Adipocyte (in vitro differentiated cells): ENCODE data around the gene CKAP2L.

Source experiments
- DNase-seq: peaks from one replicate; pipeline ENCODE4 v3.0.0-alpha.2; 2015; ENCODE audit warnings: low read depth
- H3K27me3 ChIP-seq: replicated peaks from 2 replicates; pipeline ENCODE4 v1.7.0; 2013; ENCODE audit warnings: mild to moderate bottlenecking, low read length, moderate library complexity; ENCODE audit not compliant: control insufficient read depth, insufficient read depth
- H3K36me3 ChIP-seq: 2 replicates; pipeline ENCODE4 v1.7.0; 2013; ENCODE audit warnings: low read length, mild to moderate bottlenecking, moderate library complexity; ENCODE audit not compliant: control insufficient read depth, insufficient read depth, severe bottlenecking
- H3K4me1 ChIP-seq: 2 replicates; pipeline ENCODE4 v1.7.0; 2013; ENCODE audit warnings: mild to moderate bottlenecking, low read length, moderate library complexity; ENCODE audit not compliant: control insufficient read depth, insufficient read depth
- H3K4me3 ChIP-seq: 2 replicates; pipeline ENCODE4 v1.7.0; 2013; ENCODE audit warnings: mild to moderate bottlenecking, low read length, moderate library complexity
- H3K9ac ChIP-seq: 2 replicates; pipeline ENCODE4 v1.7.0; 2013; ENCODE audit warnings: mild to moderate bottlenecking, low read length, moderate library complexity
- H3K9me3 ChIP-seq: 2 replicates; pipeline ENCODE4 v1.7.0; 2013; ENCODE audit warnings: mild to moderate bottlenecking, low read length, moderate library complexity; ENCODE audit not compliant: control insufficient read depth

The CKAP2L gene

GRCh38 chr2:112800881-112801583 is 36.6 kb upstream of the CKAP2L start:
- Histone ChIP-seq H3K4me1 (no peaks in the 10 kb centered on the region), H3K4me3 (no peak overlapping the region), H3K9ac (no peak overlapping the region), H3K36me3 (no peaks in the 10 kb centered on the region), H3K9me3 (peaks cover 8% of the 10 kb centered on the region), H3K27me3 (no peaks in the 10 kb centered on the region)
- no peak for DNase-seq

- Histone ChIP-seq H3K9me3 (peaks cover 8% of the 10 kb centered on the region), H3K4me3 (no peak overlapping the region), H3K9ac (no peak overlapping the region), H3K36me3 (no peaks in the 10 kb centered on the region), H3K27me3 (no peaks in the 10 kb centered on the region), H3K4me1 (peaks cover 6% of the 10 kb centered on the region)
- no peak for DNase-seq
These were observed 34.9 kb upstream of the CKAP2L start for GRCh38 chr2:112798979-112799975.

GRCh38 chr2:112796486-112796885 is 32.1 kb upstream of the CKAP2L start:
- Histone ChIP-seq H3K9me3 (peaks cover 8% of the 10 kb centered on the region), H3K4me3 (no peak overlapping the region), H3K4me1 (peaks cover 18% of the 10 kb centered on the region), H3K27me3 (no peaks in the 10 kb centered on the region), H3K9ac (no peak overlapping the region), H3K36me3 (no peaks in the 10 kb centered on the region)
- DNase-seq: no peak

GRCh38 chr2:112795774-112796173 is 31.4 kb upstream of the CKAP2L start:
- no peak overlapping the region for H3K9ac ChIP-seq
- H3K4me3 ChIP-seq: no peak overlapping the region
- DNase-seq: no peak
- peaks cover 18% of the 10 kb centered on the region for H3K4me1 ChIP-seq
- no peaks in the 10 kb centered on the region for H3K27me3 ChIP-seq
- peaks cover 8% of the 10 kb centered on the region for H3K9me3 ChIP-seq
- H3K36me3 ChIP-seq: no peaks in the 10 kb centered on the region

- Histone ChIP-seq H3K4me1 (peaks cover 21% of the 10 kb centered on the region), H3K36me3 (no peaks in the 10 kb centered on the region), H3K9me3 (peaks cover 3% of the 10 kb centered on the region), H3K9ac (no peak overlapping the region), H3K4me3 (no peak overlapping the region), H3K27me3 (no peaks in the 10 kb centered on the region)
- no peak for DNase-seq
These were observed 30.4 kb upstream of the CKAP2L start for GRCh38 chr2:112794841-112795240.

GRCh38 chr2:112794131-112794733 is 29.8 kb upstream of the CKAP2L start:
- no peaks in the 10 kb centered on the region for H3K27me3 ChIP-seq
- H3K4me1 ChIP-seq: peaks cover 21% of the 10 kb centered on the region
- H3K9ac ChIP-seq: peak overlapping the region; percentile 22
- DNase-seq: peak; percentile 35
- no peaks in the 10 kb centered on the region for H3K36me3 ChIP-seq
- no peak overlapping the region for H3K4me3 ChIP-seq
- no peaks in the 10 kb centered on the region for H3K9me3 ChIP-seq

- no peak for DNase-seq
These were observed 29.1 kb upstream of the CKAP2L start for GRCh38 chr2:112793449-112793978.

GRCh38 chr2:112792419-112792818 is 28.0 kb upstream of the CKAP2L start:
- Histone ChIP-seq H3K9ac (no peak overlapping the region), H3K36me3 (no peaks in the 10 kb centered on the region), H3K4me3 (no peak overlapping the region), H3K4me1 (peaks cover 21% of the 10 kb centered on the region), H3K9me3 (no peaks in the 10 kb centered on the region), H3K27me3 (no peaks in the 10 kb centered on the region)
- DNase-seq: no peak

More at GRCh38 chr2:112793449-112793978, 29.1 kb upstream of the CKAP2L start:
- Histone ChIP-seq H3K4me3 (no peak overlapping the region), H3K36me3 (no peaks in the 10 kb centered on the region), H3K27me3 (no peaks in the 10 kb centered on the region), H3K9me3 (no peaks in the 10 kb centered on the region), H3K9ac (peak overlapping the region; percentile 22), H3K4me1 (peaks cover 21% of the 10 kb centered on the region)

- Histone ChIP-seq H3K9ac (no peak overlapping the region), H3K4me3 (no peak overlapping the region)
- DNase-seq: no peak
These were observed 27.4 kb upstream of the CKAP2L start for GRCh38 chr2:112791693-112792230.

GRCh38 chr2:112791019-112791418 is 26.6 kb upstream of the CKAP2L start:
- DNase-seq: no peak
- H3K4me1 ChIP-seq: peaks cover 21% of the 10 kb centered on the region
- H3K36me3 ChIP-seq: no peaks in the 10 kb centered on the region
- H3K9me3 ChIP-seq: no peaks in the 10 kb centered on the region
- no peak overlapping the region for H3K9ac ChIP-seq
- no peaks in the 10 kb centered on the region for H3K27me3 ChIP-seq
- no peak overlapping the region for H3K4me3 ChIP-seq

More at GRCh38 chr2:112791693-112792230, 27.4 kb upstream of the CKAP2L start:
- no peaks in the 10 kb centered on the region for H3K9me3 ChIP-seq
- no peaks in the 10 kb centered on the region for H3K36me3 ChIP-seq
- H3K27me3 ChIP-seq: no peaks in the 10 kb centered on the region
- H3K4me1 ChIP-seq: peaks cover 21% of the 10 kb centered on the region
